Neural crest cell (in vitro differentiated cells): ENCODE measurements around the gene HOXB3. TPM values are rescaled to one million over a fixed set of nuclear protein-coding genes. Genes with fewer than 3 reads are reported as not detected.

Source experiments
- DNase-seq: peaks from one replicate; pipeline ENCODE4 v3.0.0; 2021; ENCODE audit warnings: low read depth, mixed read lengths, low spot score
- H3K27ac Mint-ChIP-seq: one replicate; pipeline ENCODE4 v1.8.0; 2021; ENCODE audit warnings: mild to moderate bottlenecking, mixed read lengths; ENCODE audit not compliant: unreplicated experiment
- H3K27me3 Mint-ChIP-seq: 2 replicates; pipeline ENCODE4 v1.8.0; 2021; ENCODE audit warnings: low read depth, mild to moderate bottlenecking, mixed read lengths
- H3K36me3 Mint-ChIP-seq: 2 replicates; pipeline ENCODE4 v1.8.0; 2021; ENCODE audit warnings: low read depth, mild to moderate bottlenecking, mixed read lengths
- H3K4me1 Mint-ChIP-seq: 2 replicates; pipeline ENCODE4 v1.8.0; 2021; ENCODE audit warnings: mixed read lengths
- H3K4me3 Mint-ChIP-seq: one replicate; pipeline ENCODE4 v1.8.0; 2021; ENCODE audit warnings: mild to moderate bottlenecking, mixed read lengths
- H3K9me3 Mint-ChIP-seq: 2 replicates; pipeline ENCODE4 v1.8.0; 2021; ENCODE audit warnings: mixed read lengths
- CTCF ChIP-seq: fragments of 200-600 bp; sonication (generic); conservative IDR thresholded peaks from 2 replicates; pipeline ENCODE4 v1.5.0; 2021; ENCODE audit warnings: antibody characterized with exemption, mild to moderate bottlenecking
- total RNA-seq: library from RNA; stranded (reverse); gene quantifications from 2 replicates; pipeline ENCODE4 v1.2.1, GENCODE V29; 2021

Gene HOXB3
- total RNA-seq, 1 donor from 2014 or later: 22.8 TPM

GRCh38 chr17:48568499-48569239 lies 21.4 kb downstream of the HOXB3 start:
- H3K27ac Mint-ChIP-seq: no peak overlapping the region
- TF ChIP-seq CTCF: no peak
- no peak for DNase-seq
- H3K36me3 Mint-ChIP-seq: no peaks in the 10 kb centered on the region
- no peak overlapping the region for H3K4me3 Mint-ChIP-seq
- peaks cover 3% of the 10 kb centered on the region for H3K27me3 Mint-ChIP-seq
- no peaks in the 10 kb centered on the region for H3K9me3 Mint-ChIP-seq
- peaks cover 17% of the 10 kb centered on the region for H3K4me1 Mint-ChIP-seq

GRCh38 chr17:48567646-48568354 lies 22.2 kb downstream of the HOXB3 start:
- Mint-ChIP-seq H3K27ac (no peak overlapping the region), H3K27me3 (peaks cover 12% of the 10 kb centered on the region), H3K36me3 (peaks cover 2% of the 10 kb centered on the region), H3K4me3 (no peak overlapping the region), H3K9me3 (no peaks in the 10 kb centered on the region), H3K4me1 (peaks cover 24% of the 10 kb centered on the region)
- TF ChIP-seq CTCF: no peak
- DNase-seq: no peak

- H3K27ac Mint-ChIP-seq: no peak overlapping the region
- H3K9me3 Mint-ChIP-seq: no peaks in the 10 kb centered on the region
- no peak overlapping the region for H3K4me3 Mint-ChIP-seq
- DNase-seq: no peak
- peaks cover 30% of the 10 kb centered on the region for H3K4me1 Mint-ChIP-seq
- H3K27me3 Mint-ChIP-seq: peaks cover 18% of the 10 kb centered on the region
- no peak for TF ChIP-seq CTCF
- H3K36me3 Mint-ChIP-seq: peaks cover 2% of the 10 kb centered on the region
Measured at GRCh38 chr17:48567209-48567608, 22.8 kb downstream of the HOXB3 start.

GRCh38 chr17:48566717-48567116 lies 23.3 kb downstream of the HOXB3 start:
- H3K9me3 Mint-ChIP-seq: no peaks in the 10 kb centered on the region
- peaks cover 31% of the 10 kb centered on the region for H3K4me1 Mint-ChIP-seq
- no peak for DNase-seq
- H3K4me3 Mint-ChIP-seq: no peak overlapping the region
- H3K36me3 Mint-ChIP-seq: peaks cover 2% of the 10 kb centered on the region
- peaks cover 22% of the 10 kb centered on the region for H3K27me3 Mint-ChIP-seq
- H3K27ac Mint-ChIP-seq: no peak overlapping the region
- TF ChIP-seq CTCF: no peak

GRCh38 chr17:48565925-48566710 lies 23.9 kb downstream of the HOXB3 start:
- Mint-ChIP-seq H3K27me3 (peaks cover 28% of the 10 kb centered on the region), H3K36me3 (peaks cover 2% of the 10 kb centered on the region), H3K27ac (no peak overlapping the region), H3K4me3 (no peak overlapping the region), H3K9me3 (no peaks in the 10 kb centered on the region), H3K4me1 (peaks cover 30% of the 10 kb centered on the region)
- no peak for DNase-seq
- TF ChIP-seq CTCF: no peak
